Gastrocnemius medialis (tissue), 4 donors: ENCODE results near the gene SLC6A18.

Experiments
- CTCF ChIP-seq, 5 experiments: fragments of 450-650 bp in 3 of 5; fragments of 200-600 bp in 2 of 5; sonication (generic) in 2 of 5; IDR thresholded peaks in 4 of 5; conservative IDR thresholded peaks in 1 of 5; 1 replicate in 4 of 5; 2 replicates in 1 of 5; pipeline ENCODE4 v1.5.1; 2016 to 2019; ENCODE audit warnings: antibody characterized with exemption in 5 of 5, mild to moderate bottlenecking in 3 of 5, moderate library complexity in 3 of 5
- POLR2A ChIP-seq, 2 donors: fragments of 450-650 bp; IDR thresholded peaks; one replicate each; pipeline ENCODE4 v1.6.1; 2017; ENCODE audit warnings: antibody characterized with exemption in 2 of 2, mild to moderate bottlenecking in 2 of 2, moderate library complexity in 2 of 2

- TF ChIP-seq CTCF (IDR thresholded peaks at IDR 0.05 in 4 of 5, conservative IDR thresholded peaks at IDR 0.05 in 1 of 5) (no peak), POLR2A (IDR thresholded peaks at IDR 0.05) (no peak)
Observed at GRCh38 chr5:1265461-1266455, 40.6 kb downstream of the SLC6A18 start.
